C4-2B (cell line): ENCODE results near the gene TCTN3.

Source experiments
- ZFX ChIP-seq: fragments of 450-650 bp; IDR thresholded peaks from 2 replicates; pipeline ENCODE4 v1.6.1; 2017
- TF ChIP-seq, protein P1 (sequence below): fragments of 450-650 bp; conservative IDR thresholded peaks from 2 replicates; pipeline ENCODE4 v1.5.1; 2017; ENCODE audit warnings: mild to moderate bottlenecking

DNA sequence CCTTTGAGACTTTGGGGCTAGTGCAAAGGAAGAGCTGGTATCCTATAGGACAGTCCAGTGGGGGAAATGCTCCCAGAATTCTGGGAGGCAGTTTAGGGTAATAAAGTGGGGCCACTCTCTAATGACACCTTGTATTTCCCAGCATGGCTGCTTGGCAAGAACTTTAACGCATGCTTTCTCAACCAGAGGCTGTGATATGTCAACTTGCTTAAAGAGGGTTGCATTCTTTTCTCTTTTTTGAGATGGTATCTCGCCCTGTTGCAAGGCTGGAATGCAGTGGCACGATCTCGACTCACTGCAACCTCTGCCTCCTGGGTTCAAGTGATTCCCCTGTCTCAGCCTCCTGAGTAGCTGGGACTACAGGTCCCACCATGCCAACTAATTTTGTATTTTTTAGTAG, 75.6 kb downstream of the TCTN3 start:
- TF ChIP-seq, protein P1, sequence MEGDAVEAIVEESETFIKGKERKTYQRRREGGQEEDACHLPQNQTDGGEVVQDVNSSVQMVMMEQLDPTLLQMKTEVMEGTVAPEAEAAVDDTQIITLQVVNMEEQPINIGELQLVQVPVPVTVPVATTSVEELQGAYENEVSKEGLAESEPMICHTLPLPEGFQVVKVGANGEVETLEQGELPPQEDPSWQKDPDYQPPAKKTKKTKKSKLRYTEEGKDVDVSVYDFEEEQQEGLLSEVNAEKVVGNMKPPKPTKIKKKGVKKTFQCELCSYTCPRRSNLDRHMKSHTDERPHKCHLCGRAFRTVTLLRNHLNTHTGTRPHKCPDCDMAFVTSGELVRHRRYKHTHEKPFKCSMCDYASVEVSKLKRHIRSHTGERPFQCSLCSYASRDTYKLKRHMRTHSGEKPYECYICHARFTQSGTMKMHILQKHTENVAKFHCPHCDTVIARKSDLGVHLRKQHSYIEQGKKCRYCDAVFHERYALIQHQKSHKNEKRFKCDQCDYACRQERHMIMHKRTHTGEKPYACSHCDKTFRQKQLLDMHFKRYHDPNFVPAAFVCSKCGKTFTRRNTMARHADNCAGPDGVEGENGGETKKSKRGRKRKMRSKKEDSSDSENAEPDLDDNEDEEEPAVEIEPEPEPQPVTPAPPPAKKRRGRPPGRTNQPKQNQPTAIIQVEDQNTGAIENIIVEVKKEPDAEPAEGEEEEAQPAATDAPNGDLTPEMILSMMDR: no peak
- no peak for TF ChIP-seq ZFX
